ENCODE measurements around the gene SLC36A2. TPM values are rescaled to one million over a fixed set of nuclear protein-coding genes. Genes with fewer than 3 reads are reported as not detected.

Gene SLC36A2
- total and polyA plus RNA-seq, 2 donors (not counting 1 experiment from before 2014, with no cell fraction given) = not detected

DNA sequence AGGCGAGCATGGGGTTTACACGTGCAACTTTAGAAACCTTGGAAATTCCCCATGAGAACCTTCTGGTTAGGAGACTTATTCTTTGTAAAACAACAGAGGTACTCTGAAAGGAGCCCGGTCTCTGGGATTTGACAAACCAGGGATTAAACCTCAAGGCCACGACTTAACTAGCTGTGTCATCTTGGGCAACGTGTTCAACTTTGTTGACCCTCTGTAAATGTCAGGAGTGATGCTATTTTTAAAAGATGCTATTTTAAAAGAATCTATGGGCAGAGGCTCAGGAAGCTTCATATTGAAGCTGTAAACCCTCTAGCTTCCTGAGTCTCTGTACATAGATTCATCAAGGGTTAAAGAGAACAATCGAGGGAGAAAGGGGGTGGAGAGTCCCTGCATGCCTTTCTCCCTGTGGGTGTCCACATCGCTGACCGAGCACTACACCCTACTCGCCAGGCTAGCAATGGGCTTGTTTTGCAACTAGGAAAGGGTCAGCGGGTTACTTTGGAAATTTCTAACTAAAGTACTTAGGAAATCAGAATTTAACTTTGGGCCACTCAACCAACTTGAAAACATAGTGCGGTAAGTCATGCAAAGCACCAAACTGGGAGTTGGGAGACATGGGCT, 2.1 kb downstream of the SLC36A2 start:
- 50% methylated on average over 9 of the region's 11 CpGs for WGBS (ENCODE audit: insufficient coverage)
- intact Hi-C loops (cut with micrococcal nuclease) = no loop called here
- H3K9ac ChIP-seq (ENCODE audit: low read length) = no peak overlapping the region
- H3K4me1 ChIP-seq (ENCODE audit: control insufficient read depth in 2 of 2, insufficient read depth in 2 of 2, low read length in 2 of 2) = no peaks in the 10 kb centered on the region
- no peaks in the 10 kb centered on the region for H4K20me1 ChIP-seq (ENCODE audit: control insufficient read depth, insufficient read depth, low read length, poor library complexity, severe bottlenecking)
- ATAC-seq (ENCODE audit: low read depth) (no peak), DNase-seq (no peak)
- H3K79me2 ChIP-seq (ENCODE audit: control insufficient read depth, insufficient read depth, low read length) = no peaks in the 10 kb centered on the region
- H3K27ac Mint-ChIP-seq = no peak overlapping the region
- H3K27me3 ChIP-seq (replicated peaks in 1 of 4; ENCODE audit: control extremely low read depth in 1 of 4, control insufficient read depth in 3 of 4, insufficient read depth in 4 of 4, low read length in 3 of 4) = peaks cover 0 to 34% (median 11%) of the 10 kb centered on the region in 4 experiments
- H3K4me1 Mint-ChIP-seq = no peaks in the 10 kb centered on the region
- H3K4me3 ChIP-seq (ENCODE audit: control extremely low read depth in 1 of 5, extremely low read depth in 1 of 5, insufficient read depth in 1 of 5, low read depth in 2 of 5, low read length in 4 of 5) = no peak overlapping the region
- no peaks in the 10 kb centered on the region for H3K36me3 ChIP-seq (replicated peaks in 1 of 2; ENCODE audit: control extremely low read depth in 1 of 2, control insufficient read depth in 1 of 2, extremely low read depth in 1 of 2, insufficient read depth in 2 of 2, low read length in 1 of 2)
- no peaks in the 10 kb centered on the region for H3K9me3 ChIP-seq (ENCODE audit: control extremely low read depth in 1 of 3, control insufficient read depth in 2 of 3, insufficient read depth in 1 of 3, low read length in 2 of 3)
- TF ChIP-seq, protein P1, sequence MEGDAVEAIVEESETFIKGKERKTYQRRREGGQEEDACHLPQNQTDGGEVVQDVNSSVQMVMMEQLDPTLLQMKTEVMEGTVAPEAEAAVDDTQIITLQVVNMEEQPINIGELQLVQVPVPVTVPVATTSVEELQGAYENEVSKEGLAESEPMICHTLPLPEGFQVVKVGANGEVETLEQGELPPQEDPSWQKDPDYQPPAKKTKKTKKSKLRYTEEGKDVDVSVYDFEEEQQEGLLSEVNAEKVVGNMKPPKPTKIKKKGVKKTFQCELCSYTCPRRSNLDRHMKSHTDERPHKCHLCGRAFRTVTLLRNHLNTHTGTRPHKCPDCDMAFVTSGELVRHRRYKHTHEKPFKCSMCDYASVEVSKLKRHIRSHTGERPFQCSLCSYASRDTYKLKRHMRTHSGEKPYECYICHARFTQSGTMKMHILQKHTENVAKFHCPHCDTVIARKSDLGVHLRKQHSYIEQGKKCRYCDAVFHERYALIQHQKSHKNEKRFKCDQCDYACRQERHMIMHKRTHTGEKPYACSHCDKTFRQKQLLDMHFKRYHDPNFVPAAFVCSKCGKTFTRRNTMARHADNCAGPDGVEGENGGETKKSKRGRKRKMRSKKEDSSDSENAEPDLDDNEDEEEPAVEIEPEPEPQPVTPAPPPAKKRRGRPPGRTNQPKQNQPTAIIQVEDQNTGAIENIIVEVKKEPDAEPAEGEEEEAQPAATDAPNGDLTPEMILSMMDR (IDR thresholded peaks at IDR 0.05) = no peak
- no peak for TF ChIP-seq EZH2 (IDR thresholded peaks at IDR 0.05; ENCODE audit: borderline replicate concordance, insufficient read depth, low read depth, low read length, poor library complexity, severe bottlenecking)
- no peaks in the 10 kb centered on the region for H3K9me3 Mint-ChIP-seq (ENCODE audit: insufficient read depth)
- ChIA-PET POLR2A (no interaction called here), CTCF (no interaction called here)
- H3K27me3 Mint-ChIP-seq = peaks cover 76% of the 10 kb centered on the region
- no peak overlapping the region for H3K4me3 Mint-ChIP-seq
- H3K4me2 ChIP-seq (replicated peaks; ENCODE audit: low read depth, low read length, poor library complexity, severe bottlenecking) = no peak overlapping the region
- no peak overlapping the region for H3K27ac ChIP-seq (ENCODE audit: low read length in 2 of 2)
- H2AFZ ChIP-seq (ENCODE audit: insufficient read depth, low read depth, low read length, poor library complexity, severe bottlenecking) = no peak overlapping the region

DNA sequence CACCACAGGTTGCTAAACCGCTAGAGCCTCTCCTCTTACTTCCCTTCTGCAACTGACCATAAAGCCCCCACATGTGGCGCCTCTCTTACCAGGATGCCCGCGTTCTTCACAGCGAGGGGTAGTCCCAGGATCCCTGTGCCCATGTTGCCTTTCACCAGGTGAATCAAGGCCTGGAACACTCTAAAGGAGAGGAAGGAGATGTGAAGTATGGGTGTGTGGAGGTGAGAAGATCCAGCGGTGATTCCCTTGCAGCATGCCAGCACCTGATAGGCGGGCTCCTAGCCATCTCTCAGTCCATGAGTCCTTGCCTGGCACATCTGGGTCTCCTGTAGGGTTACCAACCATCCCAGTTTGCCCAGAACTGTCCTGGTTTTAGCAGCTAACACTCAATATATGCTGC, 3.3 kb downstream of the SLC36A2 start:
- Histone ChIP-seq H3K9me3 (ENCODE audit: control extremely low read depth in 1 of 3, control insufficient read depth in 2 of 3, insufficient read depth in 1 of 3, low read length in 2 of 3) (no peaks in the 10 kb centered on the region), H3K9ac (ENCODE audit: low read length) (no peak overlapping the region), H3K79me2 (ENCODE audit: control insufficient read depth, insufficient read depth, low read length) (no peaks in the 10 kb centered on the region), H3K4me1 (ENCODE audit: control insufficient read depth in 2 of 2, insufficient read depth in 2 of 2, low read length in 2 of 2) (no peaks in the 10 kb centered on the region), H4K20me1 (ENCODE audit: control insufficient read depth, insufficient read depth, low read length, poor library complexity, severe bottlenecking) (no peaks in the 10 kb centered on the region), H2AFZ (ENCODE audit: insufficient read depth, low read depth, low read length, poor library complexity, severe bottlenecking) (no peak overlapping the region), H3K27ac (ENCODE audit: low read length in 2 of 2) (no peak overlapping the region), H3K27me3 (replicated peaks in 1 of 4; ENCODE audit: control extremely low read depth in 1 of 4, control insufficient read depth in 3 of 4, insufficient read depth in 4 of 4, low read length in 3 of 4) (peaks cover 0 to 32% (median 12%) of the 10 kb centered on the region in 4 experiments), H3K4me3 (ENCODE audit: control extremely low read depth in 1 of 5, extremely low read depth in 1 of 5, insufficient read depth in 1 of 5, low read depth in 2 of 5, low read length in 4 of 5) (no peak overlapping the region), H3K36me3 (replicated peaks in 1 of 2; ENCODE audit: control extremely low read depth in 1 of 2, control insufficient read depth in 1 of 2, extremely low read depth in 1 of 2, insufficient read depth in 2 of 2, low read length in 1 of 2) (no peaks in the 10 kb centered on the region), H3K4me2 (replicated peaks; ENCODE audit: low read depth, low read length, poor library complexity, severe bottlenecking) (no peak overlapping the region)
- Mint-ChIP-seq H3K4me3 (no peak overlapping the region), H3K4me1 (no peaks in the 10 kb centered on the region), H3K27ac (no peak overlapping the region), H3K27me3 (peaks cover 75% of the 10 kb centered on the region), H3K9me3 (ENCODE audit: insufficient read depth) (no peaks in the 10 kb centered on the region)
- TF ChIP-seq, protein P1 (IDR thresholded peaks at IDR 0.05) = no peak
- no peak for TF ChIP-seq EZH2 (IDR thresholded peaks at IDR 0.05; ENCODE audit: borderline replicate concordance, insufficient read depth, low read depth, low read length, poor library complexity, severe bottlenecking)
- ChIA-PET POLR2A (no interaction called here), CTCF (no interaction called here)
- DNase-seq (no peak), ATAC-seq (ENCODE audit: low read depth) (no peak)
- WGBS (ENCODE audit: insufficient coverage) = 69% methylated on average over 2 of the region's 7 CpGs
- intact Hi-C loops (cut with micrococcal nuclease) = no loop called here

Data from B cell (primary cell).